Measurements from ENCODE around the gene ANKS1A. TPM values are rescaled to one million over a fixed set of nuclear protein-coding genes. Genes with fewer than 3 reads are reported as not detected.

ANKS1A gene
- total RNA-seq, 2 donors from 2014 or later = 8.6 to 9.3 TPM

- Mint-ChIP-seq H3K36me3 (no peaks in the 10 kb centered on the region), H3K27ac (no peak overlapping the region), H3K9me3 (no peaks in the 10 kb centered on the region)
- DNase-seq (ENCODE audit: low spot score in 2 of 2) (no peak), ATAC-seq (no peak)
Observed at GRCh38 chr6:35053701-35054100, 164.6 kb downstream of the ANKS1A start.

- ATAC-seq (no peak), DNase-seq (ENCODE audit: low spot score in 2 of 2) (no peak)
- no peaks in the 10 kb centered on the region for H3K9me3 Mint-ChIP-seq
- H3K36me3 Mint-ChIP-seq = no peaks in the 10 kb centered on the region
- H3K27ac Mint-ChIP-seq = no peak overlapping the region
Observed at GRCh38 chr6:35054106-35054742, 165.2 kb downstream of the ANKS1A start.

GRCh38 chr6:35054743-35055130 lies 165.7 kb downstream of the ANKS1A start:
- Mint-ChIP-seq H3K27ac (no peak overlapping the region), H3K36me3 (no peaks in the 10 kb centered on the region), H3K9me3 (no peaks in the 10 kb centered on the region)
- DNase-seq (ENCODE audit: low spot score in 2 of 2) (no peak), ATAC-seq (no peak)

GRCh38 chr6:35055891-35056290 lies 166.8 kb downstream of the ANKS1A start:
- DNase-seq (ENCODE audit: low spot score in 2 of 2) = no peak
- Mint-ChIP-seq H3K9me3 (no peaks in the 10 kb centered on the region), H3K27ac (no peak overlapping the region), H3K36me3 (no peaks in the 10 kb centered on the region)
- ATAC-seq = no peak

GRCh38 chr6:35056952-35057351 lies 167.9 kb downstream of the ANKS1A start:
- H3K27ac Mint-ChIP-seq = no peak overlapping the region
- H3K9me3 Mint-ChIP-seq = no peaks in the 10 kb centered on the region
- DNase-seq (ENCODE audit: low spot score in 2 of 2) (no peak), ATAC-seq (no peak)
- H3K36me3 Mint-ChIP-seq = no peaks in the 10 kb centered on the region

GRCh38 chr6:35057449-35058357 lies 168.6 kb downstream of the ANKS1A start:
- ATAC-seq (no peak), DNase-seq (ENCODE audit: low spot score in 2 of 2) (no peak)
- H3K36me3 Mint-ChIP-seq = no peaks in the 10 kb centered on the region
- H3K9me3 Mint-ChIP-seq = no peaks in the 10 kb centered on the region
- no peak overlapping the region for H3K27ac Mint-ChIP-seq

- DNase-seq (ENCODE audit: low spot score in 2 of 2) (no peak), ATAC-seq (no peak)
- H3K9me3 Mint-ChIP-seq = no peaks in the 10 kb centered on the region
- no peak overlapping the region for H3K27ac Mint-ChIP-seq
- no peaks in the 10 kb centered on the region for H3K36me3 Mint-ChIP-seq
Observed at GRCh38 chr6:35058358-35058675, 169.3 kb downstream of the ANKS1A start.

- ATAC-seq (peak in 1 of 2 donors; percentile 11), DNase-seq (ENCODE audit: low spot score in 2 of 2) (no peak)
- no peaks in the 10 kb centered on the region for H3K36me3 Mint-ChIP-seq
- H3K27ac Mint-ChIP-seq = peak overlapping the region; percentile 1 to 69
- no peaks in the 10 kb centered on the region for H3K9me3 Mint-ChIP-seq
Observed at GRCh38 chr6:35058865-35059522, 169.9 kb downstream of the ANKS1A start.

GRCh38 chr6:35059596-35060345 lies 170.7 kb downstream of the ANKS1A start:
- Mint-ChIP-seq H3K9me3 (no peaks in the 10 kb centered on the region), H3K36me3 (no peaks in the 10 kb centered on the region), H3K27ac (no peak overlapping the region)
- DNase-seq (ENCODE audit: low spot score in 2 of 2) (no peak), ATAC-seq (no peak)

- ATAC-seq (no peak), DNase-seq (ENCODE audit: low spot score in 2 of 2) (no peak)
- no peak overlapping the region for H3K27ac Mint-ChIP-seq
- peaks cover 0 to 4% of the 10 kb centered on the region in 2 donors for H3K36me3 Mint-ChIP-seq
- no peaks in the 10 kb centered on the region for H3K9me3 Mint-ChIP-seq
Observed at GRCh38 chr6:35061102-35061615, 172.1 kb downstream of the ANKS1A start.

- DNase-seq (ENCODE audit: low spot score in 2 of 2) (no peak), ATAC-seq (no peak)
- no peak overlapping the region for H3K27ac Mint-ChIP-seq
- H3K36me3 Mint-ChIP-seq = peaks cover 0 to 4% of the 10 kb centered on the region in 2 donors
- H3K9me3 Mint-ChIP-seq = no peaks in the 10 kb centered on the region
Observed at GRCh38 chr6:35061651-35062410, 172.8 kb downstream of the ANKS1A start.

- peaks cover 0 to 4% of the 10 kb centered on the region in 2 donors for H3K36me3 Mint-ChIP-seq
- peak overlapping the region in 1 of 2 donors; percentile 60 for H3K27ac Mint-ChIP-seq
- no peaks in the 10 kb centered on the region for H3K9me3 Mint-ChIP-seq
- no peak for DNase-seq (ENCODE audit: low spot score in 2 of 2)
- peak in 1 of 2 donors; percentile 22 for ATAC-seq
Observed at GRCh38 chr6:35062676-35063574, 173.9 kb downstream of the ANKS1A start.

GRCh38 chr6:35063701-35064280 lies 174.7 kb downstream of the ANKS1A start:
- Mint-ChIP-seq H3K9me3 (no peaks in the 10 kb centered on the region), H3K36me3 (peaks cover 0 to 4% of the 10 kb centered on the region in 2 donors), H3K27ac (peak overlapping the region in 1 of 2 donors; percentile 40)
- ATAC-seq (no peak), DNase-seq (ENCODE audit: low spot score in 2 of 2) (no peak)

GRCh38 chr6:35064290-35064689 lies 175.2 kb downstream of the ANKS1A start:
- Mint-ChIP-seq H3K36me3 (peaks cover 0 to 4% of the 10 kb centered on the region in 2 donors), H3K27ac (peak overlapping the region in 1 of 2 donors; percentile 40), H3K9me3 (no peaks in the 10 kb centered on the region)
- no peak for ATAC-seq
- DNase-seq (ENCODE audit: low spot score in 2 of 2) = no peak
